Measurements from ENCODE around the gene STAP2.

DNA sequence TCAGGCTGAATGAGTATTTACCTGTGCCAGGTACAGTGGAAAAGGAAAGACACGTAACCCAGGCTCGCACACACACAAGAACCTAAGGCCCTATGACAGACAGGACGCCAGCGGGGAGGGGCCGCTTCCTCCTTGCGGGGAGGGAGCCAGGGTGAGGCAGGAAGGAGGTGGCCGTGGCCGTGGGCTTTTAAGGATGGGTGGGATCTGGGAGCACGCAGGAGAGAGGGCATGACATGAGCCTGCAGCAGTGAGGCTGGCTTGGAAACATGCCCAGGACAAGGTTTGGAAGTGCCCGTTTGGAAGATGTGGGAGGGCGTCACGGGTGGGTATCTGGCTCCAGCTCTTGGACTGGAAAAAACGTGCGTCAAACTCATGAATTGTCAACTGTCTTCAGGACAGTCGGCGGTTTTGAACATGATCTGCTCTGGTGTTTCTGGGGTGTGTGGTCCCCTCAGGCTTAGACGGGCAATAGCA lies 41.7 kb upstream of the STAP2 start:
- TF ChIP-seq TARDBP (IDR thresholded peaks at IDR 0.05) (no peak), ARNT (IDR thresholded peaks at IDR 0.05) (no peak), SP1 (IDR thresholded peaks at IDR 0.05) (no peak), FOXK2 (IDR thresholded peaks at IDR 0.05) (no peak), FOXA1 (IDR thresholded peaks at IDR 0.05) (no peak)

All from HEK293T (cell line).